NT2/D1 (cell line): ENCODE data around the gene IQSEC3.
"Not testable (repeated sequence)": the region's sequence is repeated elsewhere in the genome, so short reads cannot be mapped to it uniquely, and the experiment has no call there.

Experiments used
- DNase-seq: peaks from one replicate; pipeline ENCODE4 v3.0.0-alpha.2; 2011; ENCODE audit warnings: low read depth, low spot score
- H3K27me3 ChIP-seq: 2 replicates; pipeline ENCODE4 v1.6.0; 2011; ENCODE audit warnings: mild to moderate bottlenecking; ENCODE audit not compliant: insufficient read length, insufficient read depth
- H3K36me3 ChIP-seq: 2 replicates; pipeline ENCODE4 v1.6.1; 2011; ENCODE audit warnings: mild to moderate bottlenecking, low read length, mixed read lengths; ENCODE audit not compliant: insufficient read depth, insufficient read length
- H3K4me1 ChIP-seq: 2 replicates; pipeline ENCODE4 v1.5.1; 2011; ENCODE audit not compliant: insufficient read depth, insufficient read length
- H3K4me3 ChIP-seq: 2 replicates; pipeline ENCODE4 v1.5.1; 2011; ENCODE audit warnings: low read depth; ENCODE audit not compliant: insufficient read length
- H3K9ac ChIP-seq: 2 replicates; pipeline ENCODE4 v1.6.0; 2011; ENCODE audit warnings: low read depth; ENCODE audit not compliant: insufficient read length
- H3K9me3 ChIP-seq: 2 replicates; pipeline ENCODE4 v1.5.1; 2011; ENCODE audit warnings: mild to moderate bottlenecking, low read length; ENCODE audit not compliant: insufficient read depth
- SUZ12 ChIP-seq: IDR thresholded peaks from 2 replicates; pipeline ENCODE4 v1.6.1; 2011; ENCODE audit not compliant: insufficient read length, insufficient read depth; ENCODE audit errors: extremely low read depth
- YY1 ChIP-seq: IDR thresholded peaks from 2 replicates; pipeline ENCODE4 v1.6.1; 2011; ENCODE audit not compliant: insufficient read length, insufficient read depth
- ZNF274 ChIP-seq: IDR thresholded peaks from 2 replicates; pipeline ENCODE4 v1.6.1; 2011; ENCODE audit warnings: mild to moderate bottlenecking, low read depth, low read length

Gene IQSEC3

DNA sequence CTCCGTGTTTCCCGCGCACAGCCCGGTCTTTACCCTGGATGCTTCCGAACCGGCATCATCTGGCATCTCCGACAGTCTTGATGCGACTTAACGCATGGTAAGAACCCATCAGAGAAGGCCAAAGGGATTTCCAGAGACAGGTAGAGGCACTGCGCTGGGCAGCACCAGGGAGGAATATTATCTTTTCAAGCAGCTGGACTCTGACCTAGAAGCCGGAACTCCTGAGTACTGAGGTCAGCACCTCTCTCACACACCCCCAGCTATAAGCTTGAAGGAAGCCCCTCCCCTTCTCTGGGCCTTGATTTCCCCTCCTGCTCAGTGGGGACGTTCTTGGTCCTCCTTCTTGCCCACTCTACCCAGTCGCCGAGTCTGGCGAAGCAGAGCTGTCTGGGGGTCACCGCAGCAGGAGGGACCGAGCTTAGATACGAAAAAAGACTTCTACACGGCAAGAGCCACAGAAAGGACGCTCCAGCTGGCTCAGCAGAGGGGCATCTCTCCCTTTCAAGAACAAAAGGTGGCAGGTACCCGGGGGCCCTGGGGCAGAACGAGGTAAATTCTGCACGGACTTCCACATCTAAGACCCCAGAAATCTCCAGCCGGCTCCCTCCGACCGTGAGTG, 10.6 kb downstream of the IQSEC3 start:
- H3K4me3 ChIP-seq, H3K36me3 ChIP-seq, H3K4me1 ChIP-seq, H3K9me3 ChIP-seq, H3K9ac ChIP-seq, DNase-seq: not testable (repeated sequence)
- peaks cover 71% of the 10 kb centered on the region for H3K27me3 ChIP-seq

DNA sequence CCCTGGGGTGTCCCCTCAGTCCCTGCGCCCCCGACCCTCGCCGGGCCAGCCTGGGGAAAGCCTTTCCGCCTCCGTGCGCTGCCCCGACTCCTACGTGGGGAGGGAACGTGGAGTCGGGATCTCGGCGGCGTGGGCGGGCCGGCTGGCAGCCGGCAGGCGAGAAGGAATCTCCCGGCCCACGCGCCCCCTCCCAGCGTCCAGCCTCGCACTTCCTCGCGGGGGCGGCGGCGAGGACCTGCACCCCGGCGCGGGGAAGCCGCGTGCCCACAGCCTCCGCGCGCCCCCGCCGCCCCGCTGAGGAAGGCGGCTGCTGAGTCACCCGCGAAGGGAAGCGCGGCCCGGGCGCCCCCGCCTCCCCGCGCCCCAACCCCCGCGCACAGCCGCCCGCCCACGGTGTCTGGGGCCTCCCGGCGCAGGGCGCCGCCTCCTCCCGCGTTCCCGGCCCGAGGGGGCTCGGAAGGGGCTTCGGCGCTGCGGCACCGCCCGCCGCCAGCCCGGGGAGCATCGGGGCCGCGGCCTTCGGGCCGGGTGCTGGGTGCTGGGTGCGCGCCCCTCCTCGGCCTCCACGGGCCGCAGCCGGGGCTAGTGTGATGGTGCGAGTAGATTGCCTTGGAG, 11.3 kb downstream of the IQSEC3 start:
- not testable (repeated sequence) for DNase-seq, H3K4me3 ChIP-seq, H3K36me3 ChIP-seq, H3K4me1 ChIP-seq, H3K9me3 ChIP-seq
- Histone ChIP-seq H3K9ac (peak overlapping the region; percentile 43), H3K27me3 (peaks cover 76% of the 10 kb centered on the region)

DNA sequence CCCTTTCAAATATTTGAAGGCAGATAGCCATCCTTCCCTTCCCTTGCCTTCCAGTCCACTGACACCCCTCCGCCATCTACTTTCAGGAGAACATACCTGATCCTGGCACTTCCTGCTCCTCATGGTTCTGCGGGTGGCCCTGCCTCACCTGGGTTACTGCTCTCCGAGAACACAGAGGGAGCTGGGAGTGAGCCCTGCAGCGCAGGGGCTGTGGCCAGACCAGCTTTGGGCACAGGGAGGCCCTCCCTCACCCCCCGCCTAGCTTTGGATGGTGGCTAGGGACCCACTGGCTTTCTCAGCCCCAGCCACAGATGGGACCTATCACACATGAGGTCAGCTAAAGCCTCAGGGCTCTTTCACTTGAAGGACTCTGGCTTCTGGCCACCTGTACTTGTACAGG, 12.4 kb downstream of the IQSEC3 start:
- Histone ChIP-seq H3K9me3 (no peaks in the 10 kb centered on the region), H3K27me3 (peaks cover 76% of the 10 kb centered on the region), H3K4me3 (no peak overlapping the region), H3K4me1 (peaks cover 5% of the 10 kb centered on the region), H3K9ac (no peak overlapping the region), H3K36me3 (no peaks in the 10 kb centered on the region)
- TF ChIP-seq ZNF274 = no peak
- peak; percentile 23 for TF ChIP-seq SUZ12
- DNase-seq = no peak

DNA sequence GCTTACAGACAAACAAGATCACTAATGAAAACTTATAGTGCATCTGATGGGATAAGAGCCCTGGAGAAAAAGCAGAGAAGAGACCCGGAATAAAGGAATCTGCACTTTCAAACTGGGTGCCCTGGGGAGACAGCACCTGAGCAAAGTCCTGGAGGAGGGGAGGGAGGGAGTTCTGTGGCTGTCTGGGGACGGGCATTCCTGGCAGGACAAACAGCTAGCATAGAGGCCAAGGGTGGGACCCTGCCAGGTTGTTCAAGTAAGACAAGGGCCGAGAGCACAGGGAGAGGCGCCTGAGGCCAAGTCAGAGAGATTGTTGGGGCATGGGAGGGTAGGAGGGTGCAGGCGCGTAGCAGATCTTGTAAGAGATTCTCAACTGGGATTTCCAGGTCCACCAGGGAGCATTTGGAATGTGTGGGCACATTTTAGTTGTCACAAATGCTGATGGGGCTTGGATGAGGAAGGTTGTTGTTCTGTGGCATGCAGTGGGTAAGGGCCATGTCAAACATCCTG, 14.2 kb downstream of the IQSEC3 start:
- no peak overlapping the region for H3K9ac ChIP-seq
- TF ChIP-seq ZNF274 (no peak), YY1 (no peak), SUZ12 (no peak)
- DNase-seq = no peak
- peaks cover 66% of the 10 kb centered on the region for H3K27me3 ChIP-seq
- H3K4me1 ChIP-seq = peaks cover 7% of the 10 kb centered on the region
- no peak overlapping the region for H3K4me3 ChIP-seq
- H3K9me3 ChIP-seq = no peaks in the 10 kb centered on the region
- H3K36me3 ChIP-seq = no peaks in the 10 kb centered on the region

DNA sequence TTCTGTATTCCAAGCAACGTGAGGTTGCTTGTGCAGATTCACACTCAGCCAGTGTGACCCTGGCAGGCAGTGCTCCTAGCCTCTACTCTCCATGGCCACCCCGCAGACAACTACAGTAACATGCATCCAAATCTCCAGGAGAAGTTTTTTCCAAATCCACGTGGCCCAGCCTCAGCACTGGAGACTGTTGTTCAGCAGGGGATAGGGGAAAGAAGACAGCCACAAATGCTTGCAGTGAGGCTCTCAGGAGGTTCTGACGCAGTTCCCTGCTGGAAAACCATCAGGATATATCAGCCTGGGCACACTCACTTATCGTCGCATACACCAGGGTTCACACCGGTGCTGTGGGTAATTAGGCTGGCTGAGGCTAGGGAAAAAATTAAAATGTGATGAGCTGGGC, 16.2 kb downstream of the IQSEC3 start:
- TF ChIP-seq YY1 (no peak), SUZ12 (no peak)
- DNase-seq = no peak
- H3K27me3 ChIP-seq = peaks cover 49% of the 10 kb centered on the region
- no peak overlapping the region for H3K4me3 ChIP-seq
- H3K4me1 ChIP-seq = peaks cover 7% of the 10 kb centered on the region
- H3K36me3 ChIP-seq = no peaks in the 10 kb centered on the region
- H3K9ac ChIP-seq = no peak overlapping the region
- H3K9me3 ChIP-seq = no peaks in the 10 kb centered on the region

- Histone ChIP-seq H3K4me3 (no peak overlapping the region), H3K9me3 (peaks cover 3% of the 10 kb centered on the region; the same call in 1 of the 2 replicates), H3K36me3 (no peaks in the 10 kb centered on the region), H3K4me1 (peaks cover 5% of the 10 kb centered on the region), H3K27me3 (peaks cover 37% of the 10 kb centered on the region), H3K9ac (no peak overlapping the region)
- no peak for DNase-seq
- TF ChIP-seq ZNF274 (no peak), YY1 (no peak), SUZ12 (no peak)
Measured at GRCh38 chr12:84056-84455, 17.5 kb downstream of the IQSEC3 start.

DNA sequence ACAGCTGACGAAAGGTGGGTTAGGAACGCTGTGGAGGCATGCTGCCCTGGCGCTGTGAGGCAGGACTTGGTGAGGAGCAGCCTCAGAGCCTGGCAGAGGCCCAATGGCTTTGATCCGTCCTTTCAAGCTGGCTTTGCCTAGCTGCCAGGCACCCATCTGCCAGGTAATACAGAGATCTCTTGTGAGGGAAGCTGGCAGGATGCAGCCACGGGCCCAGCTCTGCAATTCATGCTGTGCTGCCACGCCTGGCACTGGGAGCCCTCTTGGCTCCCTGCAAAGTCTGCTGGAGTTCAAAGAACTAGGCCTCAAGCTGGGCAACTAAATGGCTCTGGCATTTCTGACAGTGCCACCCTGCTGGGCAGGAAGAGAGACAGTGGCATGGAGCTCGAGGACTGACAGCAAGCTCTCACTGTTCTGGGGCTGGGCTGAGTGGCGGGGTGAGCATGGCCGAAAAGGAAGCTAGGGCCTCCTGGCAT, 18.7 kb downstream of the IQSEC3 start:
- DNase-seq = no peak
- Histone ChIP-seq H3K9me3 (peaks cover 14% of the 10 kb centered on the region), H3K9ac (no peak overlapping the region), H3K27me3 (peaks cover 25% of the 10 kb centered on the region), H3K36me3 (no peaks in the 10 kb centered on the region), H3K4me3 (no peak overlapping the region), H3K4me1 (peaks cover 4% of the 10 kb centered on the region)
- TF ChIP-seq SUZ12 = no peak
- TF ChIP-seq YY1 = no peak
- TF ChIP-seq ZNF274 = no peak

GRCh38 chr12:87315-87714, 20.7 kb downstream of the IQSEC3 start:
- no peak overlapping the region for H3K9ac ChIP-seq
- no peak for DNase-seq
- TF ChIP-seq YY1 (no peak), ZNF274 (no peak), SUZ12 (no peak)
- H3K36me3 ChIP-seq = no peaks in the 10 kb centered on the region
- H3K4me3 ChIP-seq = no peak overlapping the region
- peaks cover 15% of the 10 kb centered on the region for H3K9me3 ChIP-seq
- H3K4me1 ChIP-seq = peaks cover 4% of the 10 kb centered on the region
- peaks cover 4% of the 10 kb centered on the region for H3K27me3 ChIP-seq
